HG02763 (cell line): ENCODE results near the gene CRMP1.

ENCODE experiments used
- ATAC-seq: cut with Tn5 transposase; IDR thresholded peaks from one replicate; pipeline ENCODE4 v1.9.1; 2021; ENCODE audit warnings: mild to moderate bottlenecking, moderate library complexity; ENCODE audit not compliant: unreplicated experiment

The CRMP1 gene

GRCh38 chr4:5890063-5890727, 2.7 kb downstream of the CRMP1 start:
- no peak for ATAC-seq

GRCh38 chr4:5889002-5889696, 3.7 kb downstream of the CRMP1 start:
- no peak for ATAC-seq

- no peak for ATAC-seq
Observed at GRCh38 chr4:5888222-5889001, 4.5 kb downstream of the CRMP1 start.

GRCh38 chr4:5887361-5888221, 5.3 kb downstream of the CRMP1 start:
- no peak for ATAC-seq

GRCh38 chr4:5887011-5887360, 5.9 kb downstream of the CRMP1 start:
- ATAC-seq = no peak

- no peak for ATAC-seq
Observed at GRCh38 chr4:5885733-5886132, 7.2 kb downstream of the CRMP1 start.

GRCh38 chr4:5884796-5885195, 8.1 kb downstream of the CRMP1 start:
- no peak for ATAC-seq

GRCh38 chr4:5883916-5884315, 9.0 kb downstream of the CRMP1 start:
- ATAC-seq = no peak

- ATAC-seq = no peak
Observed at GRCh38 chr4:5882947-5883346, 9.9 kb downstream of the CRMP1 start.

- ATAC-seq = no peak
Observed at GRCh38 chr4:5881340-5881739, 11.5 kb downstream of the CRMP1 start.

GRCh38 chr4:5878359-5878758, 14.5 kb downstream of the CRMP1 start:
- no peak for ATAC-seq

GRCh38 chr4:5877392-5877791, 15.5 kb downstream of the CRMP1 start:
- no peak for ATAC-seq

GRCh38 chr4:5874811-5875449, 18.0 kb downstream of the CRMP1 start:
- no peak for ATAC-seq

- ATAC-seq = no peak
Observed at GRCh38 chr4:5870701-5871100, 22.2 kb downstream of the CRMP1 start.

GRCh38 chr4:5869966-5870619, 22.8 kb downstream of the CRMP1 start:
- no peak for ATAC-seq

- ATAC-seq = no peak
Observed at GRCh38 chr4:5867866-5868265, 25.0 kb downstream of the CRMP1 start.

- no peak for ATAC-seq
Observed at GRCh38 chr4:5866841-5867813, 25.8 kb downstream of the CRMP1 start.

- ATAC-seq = no peak
Observed at GRCh38 chr4:5865896-5866599, 26.8 kb downstream of the CRMP1 start.
